ENCODE data around the gene COL5A1. TPM values are rescaled to one million over a fixed set of nuclear protein-coding genes. Genes with fewer than 3 reads are reported as not detected.

COL5A1 gene
- total RNA-seq, 1 donor from 2014 or later, result 6.1 TPM

GRCh38 chr9:134794663-134795370 is 153.2 kb downstream of the COL5A1 start:
- DNase-seq (ENCODE audit: low spot score), result no peak
- Histone ChIP-seq H3K27ac (no peak overlapping the region), H3K9ac (no peak overlapping the region), H3K4me2 (no peak overlapping the region), H3K4me1 (no peaks in the 10 kb centered on the region), H3K79me2 (ENCODE audit: low read depth) (no peaks in the 10 kb centered on the region), H2AFZ (replicated peaks) (no peak overlapping the region), H3K27me3 (no peaks in the 10 kb centered on the region), H3K36me3 (no peaks in the 10 kb centered on the region), H3F3A (ENCODE audit: low read depth) (no peaks in the 10 kb centered on the region), H3K9me3 (ENCODE audit: low read depth) (no peaks in the 10 kb centered on the region), H4K20me1 (ENCODE audit: low read depth) (no peaks in the 10 kb centered on the region), H3K4me3 (no peak overlapping the region)
- no peak for TF ChIP-seq EZH2phosphoT487 (IDR thresholded peaks at IDR 0.05)
- no peak for TF ChIP-seq CTCF (IDR thresholded peaks at IDR 0.05)
- TF ChIP-seq EZH2 (IDR thresholded peaks at IDR 0.05), result no peak
- Mint-ChIP-seq H3K27me3 (ENCODE audit: insufficient read depth, low read depth) (peaks cover 7% of the 10 kb centered on the region), H3K4me1 (peaks cover 20% of the 10 kb centered on the region), H3K36me3 (no peaks in the 10 kb centered on the region), H3K27ac (peak overlapping the region; percentile 67), H3K4me3 (no peak overlapping the region), H3K9me3 (no peaks in the 10 kb centered on the region)

DNA sequence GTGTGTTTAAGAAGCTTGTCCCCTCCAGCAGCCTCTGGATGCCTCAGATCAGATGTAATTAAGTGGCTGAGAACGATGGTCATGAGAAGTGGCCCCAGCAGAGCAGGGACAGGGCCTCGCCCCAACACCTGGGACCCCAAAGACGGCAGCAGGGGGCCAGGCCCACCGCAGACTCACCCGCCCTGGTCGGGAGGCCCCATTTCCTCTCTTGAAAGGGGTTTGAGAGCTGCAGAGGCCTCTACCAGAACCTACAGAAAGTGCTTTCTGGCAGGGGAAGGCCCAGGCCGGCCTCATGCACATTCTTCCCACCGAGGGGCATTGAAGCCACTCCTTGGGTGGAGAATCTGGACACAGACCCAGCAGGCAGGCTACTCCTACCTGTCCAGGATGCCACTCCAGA is 153.8 kb downstream of the COL5A1 start:
- Histone ChIP-seq H3K36me3 (no peaks in the 10 kb centered on the region), H2AFZ (replicated peaks) (no peak overlapping the region), H3K9ac (no peak overlapping the region), H3K4me3 (no peak overlapping the region), H3K4me1 (no peaks in the 10 kb centered on the region), H3K4me2 (no peak overlapping the region), H3K27ac (no peak overlapping the region), H3F3A (ENCODE audit: low read depth) (no peaks in the 10 kb centered on the region), H3K9me3 (ENCODE audit: low read depth) (no peaks in the 10 kb centered on the region), H3K27me3 (no peaks in the 10 kb centered on the region), H3K79me2 (ENCODE audit: low read depth) (no peaks in the 10 kb centered on the region), H4K20me1 (ENCODE audit: low read depth) (no peaks in the 10 kb centered on the region)
- Mint-ChIP-seq H3K36me3 (no peaks in the 10 kb centered on the region), H3K4me1 (peaks cover 20% of the 10 kb centered on the region), H3K27me3 (ENCODE audit: insufficient read depth, low read depth) (peaks cover 7% of the 10 kb centered on the region), H3K9me3 (no peaks in the 10 kb centered on the region), H3K4me3 (no peak overlapping the region), H3K27ac (no peak overlapping the region)
- TF ChIP-seq EZH2phosphoT487 (IDR thresholded peaks at IDR 0.05), result no peak
- TF ChIP-seq CTCF (IDR thresholded peaks at IDR 0.05), result no peak
- no peak for TF ChIP-seq EZH2 (IDR thresholded peaks at IDR 0.05)
- no peak for DNase-seq (ENCODE audit: low spot score)

DNA sequence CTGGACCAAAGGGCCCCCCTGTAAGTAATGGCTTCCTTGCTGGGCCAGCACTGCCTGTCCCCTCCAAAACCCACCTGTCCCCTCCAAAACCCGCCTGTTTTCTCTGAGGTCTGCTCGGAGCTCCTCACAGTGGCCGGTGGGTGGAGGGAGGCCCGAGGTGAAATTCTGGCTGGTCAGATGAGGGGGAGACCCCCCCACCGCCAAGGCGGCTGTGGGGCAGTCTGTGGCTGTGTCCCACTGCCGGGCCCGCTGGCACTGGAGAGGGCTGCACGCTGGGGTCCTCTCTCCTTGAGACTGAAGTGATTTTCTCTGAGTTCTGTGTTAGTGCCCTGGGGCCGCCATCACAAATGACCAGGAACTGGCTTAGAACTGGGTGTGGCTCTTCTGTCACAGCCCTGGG is 155.3 kb downstream of the COL5A1 start:
- TF ChIP-seq EZH2phosphoT487 (IDR thresholded peaks at IDR 0.05), result no peak
- no peak for TF ChIP-seq EZH2 (IDR thresholded peaks at IDR 0.05)
- no peak for TF ChIP-seq CTCF (IDR thresholded peaks at IDR 0.05)
- no peaks in the 10 kb centered on the region for H3F3A ChIP-seq (ENCODE audit: low read depth)
- H2AFZ ChIP-seq (replicated peaks), result no peak overlapping the region
- H3K4me2 ChIP-seq, result no peak overlapping the region
- H3K36me3 ChIP-seq, result no peaks in the 10 kb centered on the region
- H3K4me1 ChIP-seq, result no peaks in the 10 kb centered on the region
- Mint-ChIP-seq H3K27me3 (ENCODE audit: insufficient read depth, low read depth) (peaks cover 5% of the 10 kb centered on the region), H3K4me3 (no peak overlapping the region), H3K9me3 (no peaks in the 10 kb centered on the region), H3K36me3 (no peaks in the 10 kb centered on the region), H3K4me1 (peaks cover 18% of the 10 kb centered on the region), H3K27ac (no peak overlapping the region)
- H3K9ac ChIP-seq, result no peak overlapping the region
- no peak overlapping the region for H3K4me3 ChIP-seq
- no peaks in the 10 kb centered on the region for H3K9me3 ChIP-seq (ENCODE audit: low read depth)
- H3K27ac ChIP-seq, result no peak overlapping the region
- DNase-seq (ENCODE audit: low spot score), result no peak
- H3K27me3 ChIP-seq, result no peaks in the 10 kb centered on the region
- no peaks in the 10 kb centered on the region for H3K79me2 ChIP-seq (ENCODE audit: low read depth)
- no peaks in the 10 kb centered on the region for H4K20me1 ChIP-seq (ENCODE audit: low read depth)
